Ovary (tissue), 3 donors: ENCODE data around the gene REV1.

Source experiments
- CTCF ChIP-seq, 3 donors: fragments of 450-650 bp in 2 of 3; fragments of 200-600 bp in 1 of 3; IDR thresholded peaks; one replicate each; pipeline versions ENCODE4 v1.5.1 to v1.8.0; 2016 to 2022; ENCODE audit warnings: antibody characterized with exemption in 3 of 3, mild to moderate bottlenecking in 1 of 3
- EP300 ChIP-seq: sonication (generic); formaldehyde crosslinking; IDR thresholded peaks from one replicate; pipeline ENCODE4 v1.6.1; 2017; ENCODE audit warnings: antibody characterized with exemption
- POLR2A ChIP-seq: fragments of 450-650 bp; IDR thresholded peaks from one replicate; pipeline ENCODE4 v1.6.1; 2017; ENCODE audit warnings: antibody characterized with exemption, mild to moderate bottlenecking, moderate library complexity
- donor health status: DM: no; HTN: no; CAD: no.

GRCh38 chr2:99488539-99489062 is 1.2 kb downstream of the REV1 start:
- TF ChIP-seq CTCF (IDR thresholded peaks at IDR 0.05), result no peak
- no peak for TF ChIP-seq POLR2A
- TF ChIP-seq EP300, result no peak
